ENCODE results near the gene RPS5.
A peak's percentile ranks its signal among the peaks of the same experiment; 100 is the strongest.
"Not testable (repeated sequence)": the region's sequence is repeated elsewhere in the genome, so short reads cannot be mapped to it uniquely, and the experiment has no call there.

RPS5 gene

GRCh38 chr19:58386576-58387337, at the start of gene RPS5:
RPS5 (plus strand) TSS chr19:58387269; CDS start chr19:58388138, 869 bp downstream.
- peak; percentile 86 to 97 (median 94) for DNase-seq (ENCODE audit: low read depth in 2 of 3, low spot score in 2 of 3)

GRCh38 chr19:58338336-58338735, 48.7 kb upstream of the RPS5 start:
- no peak for DNase-seq (ENCODE audit: low read depth in 2 of 3, low spot score in 2 of 3)

- DNase-seq (ENCODE audit: low read depth in 2 of 3, low spot score in 2 of 3): no peak
These were observed 48.1 kb upstream of the RPS5 start for GRCh38 chr19:58338825-58339558.

GRCh38 chr19:58345558-58345957, 41.5 kb upstream of the RPS5 start:
- DNase-seq (ENCODE audit: low read depth in 2 of 3, low spot score in 2 of 3): no peak

GRCh38 chr19:58346961-58347929, 39.8 kb upstream of the RPS5 start:
- peak; percentile 46 to 61 (median 61) for DNase-seq (ENCODE audit: low read depth in 2 of 3, low spot score in 2 of 3)

GRCh38 chr19:58348080-58348479, 39.0 kb upstream of the RPS5 start:
- DNase-seq (ENCODE audit: low read depth in 2 of 3, low spot score in 2 of 3): not testable (repeated sequence)

- DNase-seq (ENCODE audit: low read depth in 2 of 3, low spot score in 2 of 3): no peak
These were observed 37.5 kb upstream of the RPS5 start for GRCh38 chr19:58349590-58349989.

GRCh38 chr19:58350001-58350861, 36.8 kb upstream of the RPS5 start:
- DNase-seq (ENCODE audit: low read depth in 2 of 3, low spot score in 2 of 3): no peak

- DNase-seq (ENCODE audit: low read depth in 2 of 3, low spot score in 2 of 3): no peak
These were observed 36.1 kb upstream of the RPS5 start for GRCh38 chr19:58350871-58351557.

GRCh38 chr19:58351558-58351878, 35.6 kb upstream of the RPS5 start:
- no peak for DNase-seq (ENCODE audit: low read depth in 2 of 3, low spot score in 2 of 3)

GRCh38 chr19:58351990-58352755, 34.9 kb upstream of the RPS5 start:
- DNase-seq (ENCODE audit: low read depth in 2 of 3, low spot score in 2 of 3): no peak

- no peak for DNase-seq (ENCODE audit: low read depth in 2 of 3, low spot score in 2 of 3)
These were observed 34.1 kb upstream of the RPS5 start, which contains the start of gene A1BG for GRCh38 chr19:58352760-58353671. A1BG (minus strand) TSS chr19:58353492; CDS start chr19:58353437, 55 bp downstream.

GRCh38 chr19:58353717-58354477, 33.2 kb upstream of the RPS5 start:
- no peak for DNase-seq (ENCODE audit: low read depth in 2 of 3, low spot score in 2 of 3)

- DNase-seq (ENCODE audit: low read depth in 2 of 3, low spot score in 2 of 3): no peak
These were observed 32.5 kb upstream of the RPS5 start for GRCh38 chr19:58354478-58355030.

- DNase-seq (ENCODE audit: low read depth in 2 of 3, low spot score in 2 of 3): no peak
These were observed 31.8 kb upstream of the RPS5 start for GRCh38 chr19:58355215-58355796.

- peak in 1 of 3 experiments; percentile 18 for DNase-seq (ENCODE audit: low read depth in 2 of 3, low spot score in 2 of 3)
These were observed 30.9 kb upstream of the RPS5 start for GRCh38 chr19:58355908-58356765.

All from activated CD8-positive, alpha-beta memory T cell treated with anti-CD3 and anti-CD28 coated beads for 48 hours (primary cell).